ENCODE data around the gene JMJD1C.

- TF ChIP-seq CTCF (IDR thresholded peaks at IDR 0.05; ENCODE audit: low read depth, low read length) (no peak), EZH2phosphoT487 (IDR thresholded peaks at IDR 0.05; ENCODE audit: low read depth) (no peak)
Measured at GRCh38 chr10:63283093-63283492, 182.7 kb downstream of the JMJD1C start.
